Suprapubic skin (tissue), 4 donors: ENCODE results near the gene MOB3B. TPM values are rescaled to one million over a fixed set of nuclear protein-coding genes. Genes with fewer than 3 reads are reported as not detected.
A peak's percentile ranks its signal among the peaks of the same experiment; 100 is the strongest.

Experiments
- DNase-seq, 2 donors: peaks; one replicate each; pipeline ENCODE4 v3.0.0-alpha.2; 2019; ENCODE audit warnings: low spot score in 2 of 2
- H3K27ac ChIP-seq: fragments of 200-600 bp; sonication (generic); one replicate; pipeline ENCODE4 v1.5.1; 2019
- H3K27me3 ChIP-seq: fragments of 200-600 bp; sonication (generic); one replicate; pipeline ENCODE4 v1.5.1; 2019
- H3K36me3 ChIP-seq: fragments of 200-600 bp; sonication (generic); one replicate; pipeline ENCODE4 v1.5.1; 2019
- H3K4me1 ChIP-seq: fragments of 200-600 bp; sonication (generic); one replicate; pipeline ENCODE4 v1.5.1; 2019
- H3K4me3 ChIP-seq: fragments of 200-600 bp; sonication (generic); one replicate; pipeline ENCODE4 v1.5.1; 2019; ENCODE audit warnings: mild to moderate bottlenecking
- H3K9me3 ChIP-seq: fragments of 200-600 bp; sonication (generic); one replicate; pipeline ENCODE4 v1.5.1; 2019
- EP300 ChIP-seq: sonication (generic); formaldehyde crosslinking; IDR thresholded peaks from one replicate; pipeline ENCODE4 v1.6.1; 2017; ENCODE audit warnings: antibody characterized with exemption
- POLR2A ChIP-seq, 2 donors: fragments of 450-650 bp; IDR thresholded peaks; one replicate each; pipeline ENCODE4 v1.6.1; 2017; ENCODE audit warnings: antibody characterized with exemption in 2 of 2, mild to moderate bottlenecking in 2 of 2, moderate library complexity in 2 of 2
- POLR2AphosphoS5 ChIP-seq, 3 donors: sonication (generic); formaldehyde crosslinking; IDR thresholded peaks; one replicate each; pipeline ENCODE4 v1.6.1; 2017; ENCODE audit warnings: antibody characterized with exemption in 3 of 3
- WGBS: methylation state at CpG from one replicate; pipeline ENCODE4 v1.1.5; 2018; 5-methylcytosine and 5-hydroxymethylcytosine counted together
- total RNA-seq, 4 donors: library from RNA; depleted of rRNA; stranded (reverse); fragments of >200 nt; gene quantifications; one replicate each; pipeline ENCODE4 v1.1.0, GENCODE V29; 2016
- TF ChIP-seq, protein P1 (sequence below), 2 donors: fragments of 200-600 bp in 1 of 2; fragments of 450-650 bp in 1 of 2; sonication (generic) in 1 of 2; IDR thresholded peaks; one replicate each; pipeline ENCODE4 v1.5.1; 2016 to 2019; ENCODE audit warnings: antibody characterized with exemption in 2 of 2, mild to moderate bottlenecking in 1 of 2, moderate library complexity in 1 of 2

Gene MOB3B
- total RNA-seq, 4 donors from 2014 or later = 8.2 to 21.5 (median 10.9) TPM

DNA sequence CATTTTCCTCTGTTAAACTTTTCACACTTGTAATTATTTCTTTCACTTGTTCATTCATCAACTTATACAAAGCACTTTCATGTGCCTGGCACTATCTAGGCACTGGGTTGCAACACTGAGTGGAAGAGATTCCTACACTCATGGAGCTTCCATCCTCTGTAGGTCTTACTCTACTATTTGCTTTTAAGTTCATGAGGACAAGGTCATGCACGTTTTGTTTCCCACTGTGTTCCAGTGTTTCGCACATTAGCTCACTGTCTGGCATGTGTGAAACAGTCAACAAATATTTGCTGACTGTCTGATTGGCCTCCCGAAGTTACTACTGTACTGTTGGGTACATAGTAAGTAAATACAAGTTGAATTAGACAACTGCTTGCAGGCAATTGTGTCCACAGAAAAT, 93.4 kb downstream of the MOB3B start:
- WGBS = 52% methylated on average over 3 of the region's 3 CpGs
- Histone ChIP-seq H3K4me1 (peaks cover 64% of the 10 kb centered on the region), H3K36me3 (no peaks in the 10 kb centered on the region), H3K4me3 (no peak overlapping the region), H3K27ac (no peak overlapping the region), H3K27me3 (no peaks in the 10 kb centered on the region), H3K9me3 (no peaks in the 10 kb centered on the region)
- TF ChIP-seq POLR2AphosphoS5 (IDR thresholded peaks at IDR 0.05) (no peak), EP300 (no peak), POLR2A (IDR thresholded peaks at IDR 0.05) (no peak)
- TF ChIP-seq, protein P1, sequence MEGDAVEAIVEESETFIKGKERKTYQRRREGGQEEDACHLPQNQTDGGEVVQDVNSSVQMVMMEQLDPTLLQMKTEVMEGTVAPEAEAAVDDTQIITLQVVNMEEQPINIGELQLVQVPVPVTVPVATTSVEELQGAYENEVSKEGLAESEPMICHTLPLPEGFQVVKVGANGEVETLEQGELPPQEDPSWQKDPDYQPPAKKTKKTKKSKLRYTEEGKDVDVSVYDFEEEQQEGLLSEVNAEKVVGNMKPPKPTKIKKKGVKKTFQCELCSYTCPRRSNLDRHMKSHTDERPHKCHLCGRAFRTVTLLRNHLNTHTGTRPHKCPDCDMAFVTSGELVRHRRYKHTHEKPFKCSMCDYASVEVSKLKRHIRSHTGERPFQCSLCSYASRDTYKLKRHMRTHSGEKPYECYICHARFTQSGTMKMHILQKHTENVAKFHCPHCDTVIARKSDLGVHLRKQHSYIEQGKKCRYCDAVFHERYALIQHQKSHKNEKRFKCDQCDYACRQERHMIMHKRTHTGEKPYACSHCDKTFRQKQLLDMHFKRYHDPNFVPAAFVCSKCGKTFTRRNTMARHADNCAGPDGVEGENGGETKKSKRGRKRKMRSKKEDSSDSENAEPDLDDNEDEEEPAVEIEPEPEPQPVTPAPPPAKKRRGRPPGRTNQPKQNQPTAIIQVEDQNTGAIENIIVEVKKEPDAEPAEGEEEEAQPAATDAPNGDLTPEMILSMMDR (IDR thresholded peaks at IDR 0.05) = no peak
- DNase-seq = no peak

DNA sequence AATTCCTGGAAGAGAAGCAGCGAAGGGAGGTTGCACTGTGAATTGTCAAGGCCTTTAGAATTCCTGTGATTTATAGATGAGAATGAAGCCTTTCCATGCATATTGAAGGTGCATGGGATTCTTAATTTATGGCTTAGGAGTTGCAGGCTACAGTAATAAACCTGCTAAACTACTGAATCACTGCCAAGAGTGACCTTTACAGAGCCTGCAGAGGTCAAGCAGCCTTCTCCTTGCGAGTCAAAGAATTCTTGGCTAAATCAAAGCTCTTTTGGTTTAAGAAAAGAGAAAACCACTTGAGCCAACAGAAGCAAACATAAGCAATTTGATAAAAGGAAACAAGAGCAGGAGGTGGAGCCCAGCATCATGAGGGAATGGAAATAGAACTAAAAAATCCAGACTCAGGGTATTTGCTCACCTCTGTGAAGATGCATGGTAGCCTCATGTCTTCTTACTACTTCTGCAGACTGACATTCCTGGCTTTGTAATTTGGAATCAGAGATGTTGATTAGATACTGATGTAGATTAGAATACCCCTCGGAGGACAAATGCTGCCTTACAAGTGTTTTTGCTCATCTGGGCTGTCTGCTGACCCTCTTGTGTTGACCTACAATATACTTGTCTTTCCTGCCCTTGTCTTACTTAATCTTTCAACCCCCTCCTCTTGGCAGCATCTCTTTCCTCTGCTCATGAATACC, 95.8 kb downstream of the MOB3B start:
- WGBS = 60% methylated on average over 3 of the region's 3 CpGs

DNA sequence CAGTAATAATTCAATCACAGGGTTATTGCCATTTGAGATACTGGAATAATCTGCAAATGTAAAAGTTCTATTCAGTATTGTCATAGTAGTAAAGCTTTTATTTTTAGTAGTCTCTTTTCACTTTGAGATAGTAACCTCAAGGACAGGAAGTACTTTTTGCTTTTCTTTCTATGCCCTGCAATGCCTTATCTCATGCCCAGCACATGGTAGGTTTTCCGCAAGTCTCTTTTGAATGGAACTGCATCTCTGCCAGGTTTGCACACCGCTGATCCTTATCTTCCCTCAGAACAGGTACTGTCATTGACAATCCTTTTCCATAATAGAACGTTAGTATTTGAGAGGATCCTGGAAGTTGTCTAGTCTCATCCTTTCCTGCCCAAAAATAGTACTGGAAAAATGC, 97.3 kb downstream of the MOB3B start:
- Histone ChIP-seq H3K4me1 (peaks cover 82% of the 10 kb centered on the region), H3K27ac (peak overlapping the region; percentile 52), H3K36me3 (no peaks in the 10 kb centered on the region), H3K27me3 (no peaks in the 10 kb centered on the region), H3K4me3 (no peak overlapping the region), H3K9me3 (no peaks in the 10 kb centered on the region)
- 28% methylated on average over 3 of the region's 3 CpGs for WGBS
- TF ChIP-seq POLR2A (IDR thresholded peaks at IDR 0.05) (no peak), POLR2AphosphoS5 (IDR thresholded peaks at IDR 0.05) (no peak), EP300 (no peak)
- TF ChIP-seq, protein P1 (IDR thresholded peaks at IDR 0.05) = no peak
- DNase-seq = no peak

More for the DNA sequence above, 95.8 kb downstream of the MOB3B start:
- H3K4me3 ChIP-seq = no peak overlapping the region
- peaks cover 87% of the 10 kb centered on the region for H3K4me1 ChIP-seq
- no peak for DNase-seq
- H3K27ac ChIP-seq = no peak overlapping the region
- H3K9me3 ChIP-seq = no peaks in the 10 kb centered on the region
- no peaks in the 10 kb centered on the region for H3K27me3 ChIP-seq
- TF ChIP-seq, protein P1 (IDR thresholded peaks at IDR 0.05) = no peak
- no peaks in the 10 kb centered on the region for H3K36me3 ChIP-seq

DNA sequence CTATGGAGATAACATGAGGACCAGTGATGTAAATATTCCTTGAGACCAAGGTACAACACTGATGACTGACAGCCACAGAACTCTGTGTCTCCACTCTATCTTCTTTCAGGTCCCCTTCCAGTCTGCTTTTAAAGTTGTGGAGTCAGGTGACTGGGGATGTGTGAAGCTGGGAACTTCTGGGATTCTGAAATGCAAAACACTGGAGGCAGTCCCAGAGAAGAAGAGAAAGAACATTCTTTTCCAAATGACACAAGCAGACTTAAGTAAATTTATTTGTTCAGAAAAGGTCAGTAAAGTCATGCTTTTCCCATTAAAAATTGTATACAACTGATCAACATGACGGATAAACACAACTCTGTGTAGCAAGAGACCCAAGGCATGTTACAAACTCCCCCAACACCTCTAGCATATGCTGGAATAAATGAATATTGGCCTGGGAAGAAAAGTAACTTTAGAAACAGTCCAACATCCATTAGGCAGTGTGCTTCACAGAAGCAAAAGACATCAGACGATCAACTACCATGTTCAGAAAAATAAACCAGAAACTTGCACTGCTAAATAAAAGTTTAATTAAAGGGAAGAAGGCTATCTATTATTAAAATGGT, 98.0 kb downstream of the MOB3B start:
- H3K9me3 ChIP-seq = no peaks in the 10 kb centered on the region
- no peaks in the 10 kb centered on the region for H3K27me3 ChIP-seq
- peak overlapping the region; percentile 75 for H3K27ac ChIP-seq
- 49% methylated on average over 2 of the region's 2 CpGs for WGBS
- DNase-seq = no peak
- TF ChIP-seq, protein P1 (IDR thresholded peaks at IDR 0.05) = no peak
- TF ChIP-seq POLR2AphosphoS5 (IDR thresholded peaks at IDR 0.05) (no peak), EP300 (no peak), POLR2A (IDR thresholded peaks at IDR 0.05) (no peak)
- peaks cover 82% of the 10 kb centered on the region for H3K4me1 ChIP-seq
- H3K36me3 ChIP-seq = no peaks in the 10 kb centered on the region
- H3K4me3 ChIP-seq = no peak overlapping the region

DNA sequence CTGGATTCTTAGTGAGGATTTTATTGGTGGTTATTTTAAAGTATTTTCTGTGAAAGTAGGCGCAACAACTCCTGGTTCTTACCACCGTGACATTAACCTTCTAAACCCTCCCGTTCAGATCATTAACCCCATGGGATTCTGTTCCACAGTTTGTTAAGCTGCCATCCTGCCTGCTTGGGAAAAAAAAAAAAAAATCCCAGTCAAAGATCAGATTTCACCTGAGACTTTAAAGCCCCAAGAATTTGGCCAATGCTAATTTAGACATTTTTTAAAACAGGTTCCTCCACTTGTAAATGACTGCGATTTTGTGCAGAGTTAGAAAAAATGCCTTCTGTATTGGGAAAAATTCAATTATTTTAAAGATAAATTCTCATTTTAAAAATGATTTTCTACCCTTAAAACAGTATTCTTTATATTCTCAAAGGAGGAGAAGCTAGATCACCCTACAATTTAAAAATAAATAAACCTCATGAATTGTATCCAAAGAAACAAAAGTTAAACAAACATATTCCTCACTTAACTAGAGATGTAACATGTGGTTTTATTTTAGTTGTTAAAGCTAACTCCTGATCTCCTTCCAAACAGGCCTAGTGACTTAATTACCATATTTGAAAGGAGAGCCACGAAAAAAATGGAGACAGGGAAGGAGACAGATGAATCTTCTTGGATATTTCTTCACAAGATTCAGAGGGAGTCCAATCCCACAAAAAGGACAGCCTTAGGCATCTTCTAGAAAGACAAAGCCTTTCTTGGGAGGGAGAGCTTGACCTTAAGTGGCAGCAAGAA, 98.7 kb downstream of the MOB3B start:
- no peak for DNase-seq
- H3K4me3 ChIP-seq = no peak overlapping the region
- H3K27ac ChIP-seq = peak overlapping the region; percentile 75
- no peaks in the 10 kb centered on the region for H3K27me3 ChIP-seq
- peaks cover 82% of the 10 kb centered on the region for H3K4me1 ChIP-seq
- no peaks in the 10 kb centered on the region for H3K9me3 ChIP-seq
- TF ChIP-seq EP300 = no peak
- no peak for TF ChIP-seq POLR2AphosphoS5 (IDR thresholded peaks at IDR 0.05)
- TF ChIP-seq, protein P1 (IDR thresholded peaks at IDR 0.05) = no peak
- TF ChIP-seq POLR2A (IDR thresholded peaks at IDR 0.05) = no peak
- no peaks in the 10 kb centered on the region for H3K36me3 ChIP-seq
- 44% methylated on average over 5 of the region's 5 CpGs for WGBS
